C4-2B (cell line): ENCODE measurements around the gene ZBTB20.

Experiments
- CTCF ChIP-seq: fragments of 450-650 bp; conservative IDR thresholded peaks from 2 replicates; pipeline ENCODE4 v1.5.1; 2017; ENCODE audit warnings: mild to moderate bottlenecking
- ZFX ChIP-seq: fragments of 450-650 bp; IDR thresholded peaks from 2 replicates; pipeline ENCODE4 v1.6.1; 2017

DNA sequence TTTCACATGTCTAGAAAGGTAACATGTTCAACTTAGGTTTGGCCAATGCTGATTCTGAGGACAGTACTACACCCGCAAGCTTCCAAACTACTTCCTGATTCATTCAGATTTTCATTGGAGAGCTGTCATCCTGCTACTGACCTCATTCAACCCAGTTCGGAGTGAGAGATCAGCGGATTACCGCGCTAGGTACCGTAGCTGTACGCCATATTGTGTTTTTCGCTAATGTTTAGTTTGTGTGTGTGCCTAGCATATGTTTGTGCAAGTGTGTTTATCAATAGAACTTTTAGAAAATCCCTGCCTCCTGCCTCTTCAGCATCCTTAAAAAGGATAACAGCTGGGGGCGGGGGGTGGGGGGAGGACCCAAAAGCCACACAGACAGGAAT, 1.1 kb downstream of the ZBTB20 start:
- no peak for TF ChIP-seq CTCF
- TF ChIP-seq ZFX = no peak
